Vagina (tissue), 2 donors: Measurements from ENCODE around the gene FAM124B.

ENCODE experiments used
- POLR2A ChIP-seq, 2 donors: fragments of 450-650 bp; IDR thresholded peaks; one replicate each; pipeline ENCODE4 v1.6.1; 2017; ENCODE audit warnings: antibody characterized with exemption in 2 of 2, mild to moderate bottlenecking in 2 of 2, moderate library complexity in 2 of 2
- POLR2AphosphoS5 ChIP-seq, 2 donors: sonication (generic); formaldehyde crosslinking; IDR thresholded peaks; one replicate each; pipeline ENCODE4 v1.9.0; 2017; ENCODE audit warnings: antibody characterized with exemption in 2 of 2, mild to moderate bottlenecking in 2 of 2, low read depth in 1 of 2; ENCODE audit not compliant: insufficient read depth in 1 of 2
- TF ChIP-seq, protein P1 (sequence below), 3 experiments: fragments of 450-650 bp in 2 of 3; fragments of 200-600 bp in 1 of 3; sonication (generic) in 1 of 3; IDR thresholded peaks; one replicate each; pipeline ENCODE4 v1.5.1; 2017 to 2019; ENCODE audit warnings: antibody characterized with exemption in 3 of 3, mild to moderate bottlenecking in 2 of 3, moderate library complexity in 2 of 3

DNA sequence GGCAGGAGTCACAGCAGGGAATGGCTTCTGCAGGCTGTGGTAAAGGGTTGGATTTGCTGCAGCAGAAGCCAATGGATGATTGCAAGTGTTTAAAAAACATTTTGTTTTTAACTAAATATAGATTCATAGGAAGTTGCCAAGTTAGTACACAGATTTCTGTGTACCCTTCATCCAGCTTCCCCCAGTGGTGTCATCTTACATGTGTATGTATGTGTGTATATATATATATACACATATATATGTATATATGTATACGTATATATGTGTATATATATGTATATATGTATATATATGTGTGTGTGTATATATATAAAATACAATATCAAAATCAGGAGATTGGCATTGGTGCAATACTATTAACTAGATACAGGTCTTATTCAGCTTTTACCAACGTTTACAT lies 19.2 kb upstream of the FAM124B start:
- TF ChIP-seq, protein P1, sequence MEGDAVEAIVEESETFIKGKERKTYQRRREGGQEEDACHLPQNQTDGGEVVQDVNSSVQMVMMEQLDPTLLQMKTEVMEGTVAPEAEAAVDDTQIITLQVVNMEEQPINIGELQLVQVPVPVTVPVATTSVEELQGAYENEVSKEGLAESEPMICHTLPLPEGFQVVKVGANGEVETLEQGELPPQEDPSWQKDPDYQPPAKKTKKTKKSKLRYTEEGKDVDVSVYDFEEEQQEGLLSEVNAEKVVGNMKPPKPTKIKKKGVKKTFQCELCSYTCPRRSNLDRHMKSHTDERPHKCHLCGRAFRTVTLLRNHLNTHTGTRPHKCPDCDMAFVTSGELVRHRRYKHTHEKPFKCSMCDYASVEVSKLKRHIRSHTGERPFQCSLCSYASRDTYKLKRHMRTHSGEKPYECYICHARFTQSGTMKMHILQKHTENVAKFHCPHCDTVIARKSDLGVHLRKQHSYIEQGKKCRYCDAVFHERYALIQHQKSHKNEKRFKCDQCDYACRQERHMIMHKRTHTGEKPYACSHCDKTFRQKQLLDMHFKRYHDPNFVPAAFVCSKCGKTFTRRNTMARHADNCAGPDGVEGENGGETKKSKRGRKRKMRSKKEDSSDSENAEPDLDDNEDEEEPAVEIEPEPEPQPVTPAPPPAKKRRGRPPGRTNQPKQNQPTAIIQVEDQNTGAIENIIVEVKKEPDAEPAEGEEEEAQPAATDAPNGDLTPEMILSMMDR (IDR thresholded peaks at IDR 0.05), result no peak
- no peak for TF ChIP-seq POLR2A (IDR thresholded peaks at IDR 0.05)
- no peak for TF ChIP-seq POLR2AphosphoS5 (IDR thresholded peaks at IDR 0.05; ENCODE audit: insufficient read depth in 1 of 2, low read depth in 1 of 2)
